Activated T-cell treated with anti-CD3 and anti-CD28 coated beads, Interleukin-2, amount 50 U/mL, for 72 hours (primary cell): Measurements from ENCODE around the gene NDUFAF5. TPM values are rescaled to one million over a fixed set of nuclear protein-coding genes. Genes with fewer than 3 reads are reported as not detected.

Experiments used
- total RNA-seq, 2 donors: library from RNA; stranded (reverse); gene quantifications; one replicate each; pipeline ENCODE4 v1.2.3, GENCODE V29; 2022

Gene NDUFAF5
- total RNA-seq, 2 donors from 2014 or later, result 30.4 to 32.9 TPM

Other genes starting within 250 kb of the NDUFAF5 start
- 1 to 10 TPM; 8.9 to 9.8 TPM for gene TASP1, start 146.1 kb upstream of the NDUFAF5 start, total RNA-seq
- 10 to 100 TPM; 12.2 to 13.2 TPM for gene ESF1, start 109 bp upstream of the NDUFAF5 start, total RNA-seq
- not detected for gene SEL1L2, start 205.6 kb downstream of the NDUFAF5 start, total RNA-seq
- gene MACROD2, start 210.5 kb downstream of the NDUFAF5 start, total RNA-seq, result not detected